NOMO-1 (cell line): ENCODE results near the gene HNRNPD.
A peak's percentile ranks its signal among the peaks of the same experiment; 100 is the strongest.
"Not testable (repeated sequence)": the region's sequence is repeated elsewhere in the genome, so short reads cannot be mapped to it uniquely, and the experiment has no call there.

Experiments used
- DNase-seq, 2 experiments: peaks; one replicate each; lab custom pipeline; 2025; ENCODE audit not compliant: unreplicated experiment in 2 of 2; lab: John Stamatoyannopoulos, UW

The HNRNPD gene

DNA sequence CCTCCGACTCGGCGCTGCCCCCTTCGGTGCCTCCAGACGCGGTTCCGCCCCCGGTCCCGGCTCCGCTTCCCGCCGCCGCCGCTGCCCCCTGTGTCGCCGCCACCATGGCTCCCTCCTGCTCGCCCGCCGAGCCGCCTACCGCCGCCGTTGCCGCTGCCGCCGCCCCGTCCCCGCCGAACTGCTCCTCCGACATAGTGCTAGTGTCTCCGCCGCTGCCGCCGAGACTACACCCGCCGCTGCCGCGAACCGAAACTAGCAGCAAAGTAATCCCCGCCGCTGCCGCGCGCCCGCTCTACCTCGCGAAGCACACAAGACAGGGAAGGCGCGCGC lies 340 bp downstream of the HNRNPD start:
- DNase-seq = no peak

DNA sequence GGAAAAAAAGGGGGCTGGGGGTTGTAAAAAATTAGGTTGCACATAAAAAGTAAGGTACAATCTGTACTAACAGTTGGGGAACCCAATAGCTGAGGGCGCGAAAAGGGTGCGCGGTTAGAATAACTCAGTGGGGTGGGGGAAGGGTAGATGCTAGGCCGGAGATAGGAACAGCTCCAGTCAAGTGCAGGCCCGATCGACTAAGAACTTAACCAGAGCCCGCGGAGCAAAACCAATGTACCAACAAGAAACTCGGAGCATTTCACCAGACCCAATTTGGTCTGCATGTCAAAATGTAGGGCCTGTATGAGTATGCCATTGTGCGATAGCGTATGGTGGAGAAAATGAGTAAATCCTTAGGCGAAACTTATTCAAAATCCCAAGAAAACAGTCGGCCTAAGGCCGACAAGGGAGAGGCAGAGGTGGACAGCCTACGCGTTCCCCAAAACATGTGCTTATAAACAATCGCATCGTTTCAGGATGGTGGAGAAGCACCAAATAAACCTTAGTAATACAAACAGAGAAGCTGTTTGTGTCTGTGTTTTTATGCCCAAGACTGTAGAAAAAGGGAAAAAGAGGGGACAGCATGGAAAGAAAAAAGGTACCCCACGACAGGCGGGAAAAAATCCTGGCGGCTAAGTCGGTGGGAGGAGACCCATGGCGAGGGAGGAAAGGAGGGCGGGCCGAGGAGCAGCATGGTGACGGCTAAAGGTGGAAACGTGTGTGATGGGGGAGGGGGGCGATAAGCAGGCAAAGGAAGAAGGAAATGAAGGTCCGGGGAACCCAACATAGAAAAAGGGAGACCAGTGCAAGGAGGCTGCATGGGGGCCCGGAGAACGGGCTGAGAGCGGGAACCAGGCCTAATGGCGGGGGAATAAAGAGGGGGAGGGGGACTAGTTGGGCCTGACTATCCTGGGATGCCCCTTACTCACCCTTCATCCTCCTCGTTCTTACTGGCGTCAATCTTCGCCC lies 990 bp downstream of the HNRNPD start:
- DNase-seq = peak; percentile 71 to 89

DNA sequence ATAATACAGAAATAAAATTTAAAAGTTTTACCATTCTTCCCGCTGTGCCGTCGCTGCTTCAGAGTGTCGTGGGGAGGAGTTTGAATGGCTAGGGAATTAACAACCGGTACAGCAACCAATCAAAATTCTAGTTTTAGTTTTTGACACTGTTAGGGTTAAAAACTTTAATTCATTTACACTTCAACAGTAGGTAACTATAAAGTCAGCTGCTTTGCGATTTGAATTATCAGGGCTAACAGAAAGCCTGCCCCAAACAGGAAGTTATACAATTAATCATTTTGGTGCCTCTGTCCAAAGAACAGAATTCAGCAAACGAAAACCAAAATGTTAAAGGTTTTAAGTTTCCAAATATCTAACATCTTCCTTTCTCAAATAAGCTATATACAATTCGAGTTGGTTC lies 2.3 kb downstream of the HNRNPD start:
- peak in 1 of 2 experiments; percentile 35 for DNase-seq

DNA sequence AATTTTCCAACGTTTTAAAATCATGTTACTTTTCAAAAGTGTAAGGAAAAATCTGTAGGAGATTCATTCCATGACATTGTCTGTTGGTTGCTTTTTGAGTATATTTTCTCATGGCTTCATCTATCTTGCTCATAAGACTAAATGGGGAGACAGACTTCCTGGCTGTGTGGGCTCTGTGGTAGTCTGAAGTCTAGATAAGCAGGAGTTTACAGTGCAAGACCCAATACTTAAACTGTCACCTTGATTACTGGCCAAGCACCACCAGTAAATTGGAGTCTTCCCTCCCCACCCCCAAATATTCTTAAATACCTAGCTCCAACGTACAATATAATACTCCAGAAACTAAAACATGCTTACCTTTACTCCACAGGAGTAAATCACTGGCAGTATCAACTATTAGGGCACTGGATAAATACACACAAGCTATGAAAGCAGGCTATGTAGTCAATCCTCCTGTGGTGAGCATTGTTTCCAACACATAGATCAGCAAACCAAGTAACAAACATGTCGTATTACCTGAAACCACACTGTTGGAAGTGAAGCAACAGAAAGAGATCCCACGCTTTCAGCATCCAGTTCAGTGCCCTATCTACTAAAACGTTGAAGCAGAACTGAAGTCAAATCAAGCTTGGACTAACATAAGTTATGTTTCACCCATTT lies 6.2 kb downstream of the HNRNPD start:
- no peak for DNase-seq

DNA sequence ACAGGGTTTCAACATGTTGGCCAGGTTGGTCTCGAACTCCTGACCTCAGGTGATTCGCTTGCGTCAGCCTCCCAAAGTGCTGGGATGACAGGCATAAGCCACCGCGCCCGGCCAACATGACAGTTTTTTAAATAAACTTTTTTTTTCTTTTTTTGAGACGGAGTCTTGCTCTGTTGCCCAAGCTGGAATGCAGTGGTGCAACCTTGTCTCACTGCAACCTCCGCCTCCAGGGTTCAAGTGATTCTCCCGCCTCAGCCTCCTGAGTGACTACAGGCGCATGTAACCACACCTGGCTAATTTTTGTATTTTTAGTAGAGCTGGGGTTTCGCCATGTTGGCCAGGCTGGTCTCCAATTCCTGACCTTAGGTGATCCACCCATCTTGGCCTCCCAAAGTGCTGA lies 7.4 kb downstream of the HNRNPD start:
- not testable (repeated sequence) for DNase-seq

DNA sequence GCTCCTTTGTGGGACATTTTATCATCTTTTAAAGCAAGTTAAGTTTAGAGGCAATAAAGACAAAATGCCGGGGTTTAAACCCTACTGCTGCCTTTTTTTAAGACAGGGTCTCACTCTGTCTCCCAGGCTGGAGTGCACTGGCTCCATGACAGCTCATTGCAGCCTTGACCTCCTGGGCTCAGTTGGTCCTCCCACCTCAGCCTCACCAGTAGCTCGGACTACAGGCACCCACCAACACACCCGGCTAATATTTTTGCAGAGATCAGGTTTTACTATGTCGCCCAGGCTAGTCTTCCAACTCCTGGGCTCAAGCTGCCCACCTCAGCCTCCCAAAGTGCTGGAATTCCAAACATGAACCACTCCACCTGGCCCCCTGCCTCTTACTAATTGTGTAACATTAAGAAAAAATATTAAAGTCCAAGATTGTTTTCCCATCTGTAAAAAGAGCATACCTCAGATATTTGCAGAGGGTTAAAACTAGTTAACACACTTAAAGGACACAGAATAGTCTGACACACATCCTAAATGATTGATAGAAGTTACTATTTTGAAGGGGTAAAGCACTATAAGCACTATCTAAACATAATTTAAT lies 9.8 kb downstream of the HNRNPD start:
- DNase-seq = no peak

DNA sequence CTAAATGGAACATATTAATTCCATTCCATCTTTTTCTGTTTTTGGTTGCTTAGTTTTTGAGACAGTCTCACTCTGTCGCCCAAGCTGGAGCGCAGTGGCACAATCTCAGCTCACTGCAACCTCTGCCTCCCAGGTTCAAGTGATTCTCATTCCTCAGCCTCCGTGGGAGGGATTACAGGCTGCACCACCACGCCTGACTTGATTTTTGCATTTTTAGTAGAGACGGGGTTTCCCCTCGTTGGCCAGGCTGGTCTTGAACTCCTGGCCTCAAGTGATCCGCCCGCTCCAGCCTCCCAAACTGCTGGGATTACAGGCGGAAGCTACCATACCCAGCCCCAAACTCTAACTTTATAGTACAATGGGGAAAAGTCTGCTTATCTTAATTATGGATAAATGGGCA lies 11.2 kb downstream of the HNRNPD start:
- no peak for DNase-seq

DNA sequence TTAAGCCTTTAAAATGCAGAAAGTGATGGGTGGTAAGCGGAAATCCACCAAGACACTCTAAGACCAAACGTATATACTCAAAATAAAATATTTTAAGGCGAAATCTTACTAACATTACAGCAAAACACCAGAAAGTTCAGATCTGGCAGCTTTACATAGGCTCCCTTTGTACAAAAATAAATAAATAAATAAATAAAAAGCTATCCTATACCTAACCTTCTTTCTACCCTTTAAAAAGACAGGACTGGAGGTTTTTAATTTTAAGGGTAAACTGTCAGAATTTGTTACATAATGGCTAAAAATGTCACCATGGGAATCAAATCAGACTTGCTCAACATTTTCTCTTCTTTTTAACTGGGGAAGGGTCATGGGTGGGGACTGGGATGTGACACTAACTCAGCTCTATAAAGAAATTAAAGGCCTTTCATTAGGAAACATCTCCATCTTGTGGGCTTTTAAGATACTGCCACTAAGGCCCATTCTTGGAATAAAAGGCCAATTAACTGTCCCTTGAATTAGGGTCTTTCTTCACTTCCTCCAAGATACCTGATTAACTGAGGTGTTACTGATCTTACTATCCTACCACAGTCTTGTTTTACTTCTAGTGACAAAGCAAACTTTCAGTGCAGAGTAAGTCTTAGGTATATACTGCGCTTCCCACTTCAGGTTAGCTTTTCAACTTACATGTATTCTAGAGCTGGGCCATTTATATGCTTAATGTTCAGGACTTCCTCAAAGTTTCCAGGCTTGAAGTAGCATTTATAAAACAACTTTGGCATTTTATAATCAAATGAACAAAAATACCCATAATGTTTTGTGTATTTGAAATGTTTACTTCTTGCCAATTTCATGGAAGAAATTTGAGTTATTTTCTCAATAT lies 13.3 kb downstream of the HNRNPD start:
- DNase-seq = peak in 1 of 2 experiments; percentile 66

DNA sequence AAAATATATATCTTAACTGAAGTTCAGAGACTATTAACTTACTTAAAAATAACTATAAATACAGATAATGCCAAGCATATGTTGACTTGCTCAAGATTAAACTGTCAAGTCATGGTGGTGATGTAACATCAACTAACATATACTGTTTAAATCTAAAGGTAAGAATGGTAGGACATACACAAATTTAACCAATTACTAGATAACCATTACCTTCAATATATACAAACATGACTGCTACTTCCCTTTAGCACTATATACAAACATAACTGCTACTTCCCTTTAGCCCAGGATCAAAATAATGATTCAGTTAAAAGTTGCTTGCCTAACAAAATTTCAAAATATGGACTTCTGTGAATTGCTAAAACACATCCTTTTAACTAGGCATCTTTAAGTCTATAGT lies 14.9 kb downstream of the HNRNPD start:
- peak; percentile 61 to 82 for DNase-seq

DNA sequence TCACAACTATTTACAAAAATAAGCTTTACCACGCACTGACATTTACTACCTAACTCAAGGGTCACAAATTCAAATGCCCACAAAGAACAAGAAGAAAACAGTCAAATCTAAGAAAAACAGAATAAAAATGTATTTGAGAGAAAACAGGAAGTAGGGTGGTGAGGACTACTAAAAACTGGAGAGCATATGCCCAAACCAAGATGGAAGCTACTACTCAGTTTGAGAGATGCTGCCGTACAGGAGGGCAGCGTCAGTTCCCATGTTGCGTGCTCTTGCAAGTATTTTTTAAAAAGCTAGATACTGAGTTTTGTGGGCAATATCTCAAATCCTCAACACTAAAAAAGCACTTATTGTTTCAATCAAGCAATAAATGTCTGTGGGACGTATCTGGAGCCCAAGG lies 16.2 kb downstream of the HNRNPD start:
- DNase-seq = no peak

DNA sequence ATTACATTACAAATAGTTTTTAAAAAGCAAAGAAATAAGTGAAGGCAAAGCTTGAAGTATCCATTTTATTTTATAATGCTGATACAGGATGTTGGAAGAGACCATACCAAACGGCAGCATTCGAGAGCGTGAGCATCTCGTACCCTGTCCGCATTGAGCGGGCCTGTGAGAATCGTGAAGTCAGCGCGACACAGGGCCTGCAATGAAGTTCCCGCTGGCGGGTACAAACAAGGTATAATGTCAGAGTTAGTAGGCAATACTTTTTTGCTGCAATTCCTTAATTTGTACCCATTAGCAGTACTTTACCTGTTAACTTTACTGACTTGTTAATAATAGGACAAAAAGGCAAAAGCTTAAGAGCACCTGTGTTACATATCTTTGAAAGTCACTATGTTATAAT lies 19.0 kb downstream of the HNRNPD start:
- no peak for DNase-seq

DNA sequence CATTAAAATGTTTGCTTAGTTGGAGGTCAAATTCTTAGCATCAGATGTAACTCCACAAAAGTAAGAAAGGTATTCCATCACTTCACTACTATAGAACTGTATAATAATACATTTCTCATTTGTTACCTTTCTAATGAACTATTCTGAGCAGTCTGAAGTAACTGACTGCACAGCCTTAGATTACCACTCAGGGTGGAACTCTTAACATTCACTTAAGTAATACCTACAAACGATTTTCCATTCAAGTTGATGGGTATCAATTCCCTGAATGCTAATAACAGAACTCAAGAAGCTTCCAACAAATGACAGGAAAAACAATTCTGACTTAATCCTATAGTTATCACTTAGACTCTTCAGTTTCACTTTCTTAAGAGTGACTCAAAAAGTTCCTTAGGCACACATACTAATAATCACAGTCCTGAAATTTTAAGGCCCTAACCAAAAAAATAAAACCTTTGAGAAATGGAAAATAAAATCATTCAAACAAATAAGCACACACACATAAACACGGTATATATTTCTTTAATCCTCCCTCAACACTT lies 20.9 kb downstream of the HNRNPD start:
- DNase-seq = no peak

DNA sequence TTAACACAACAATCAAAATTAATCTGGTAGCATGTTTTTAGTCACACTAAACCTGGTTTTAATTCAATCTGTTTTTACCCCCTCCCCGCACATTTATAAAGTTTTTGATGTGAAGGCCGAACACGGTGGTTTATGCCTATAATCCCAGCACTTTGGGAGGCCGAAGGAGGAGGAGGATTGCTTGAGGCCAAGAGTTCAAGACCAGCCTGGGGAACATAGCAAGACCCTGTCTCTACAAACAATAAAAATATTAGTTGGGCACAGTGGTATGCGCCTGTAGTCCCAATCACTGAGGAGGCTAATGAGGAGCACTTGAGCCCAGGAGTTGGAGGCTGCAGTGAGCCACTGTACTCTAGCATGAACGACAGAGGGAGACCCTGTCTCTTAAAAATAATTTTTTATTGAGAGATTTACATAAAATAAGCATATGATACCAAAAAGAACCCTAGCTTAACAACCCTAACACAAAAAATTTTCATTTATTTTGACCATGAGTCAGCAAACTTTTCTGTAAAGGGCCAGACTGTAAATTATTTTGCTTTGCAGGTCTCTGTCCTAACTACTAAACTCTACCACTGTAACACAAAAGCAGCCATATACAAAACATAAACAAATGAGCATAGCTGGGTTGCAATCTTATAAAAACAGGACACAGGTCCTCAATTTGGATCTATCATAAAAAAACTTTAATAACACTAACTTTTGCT lies 21.5 kb downstream of the HNRNPD start:
- DNase-seq = no peak

DNA sequence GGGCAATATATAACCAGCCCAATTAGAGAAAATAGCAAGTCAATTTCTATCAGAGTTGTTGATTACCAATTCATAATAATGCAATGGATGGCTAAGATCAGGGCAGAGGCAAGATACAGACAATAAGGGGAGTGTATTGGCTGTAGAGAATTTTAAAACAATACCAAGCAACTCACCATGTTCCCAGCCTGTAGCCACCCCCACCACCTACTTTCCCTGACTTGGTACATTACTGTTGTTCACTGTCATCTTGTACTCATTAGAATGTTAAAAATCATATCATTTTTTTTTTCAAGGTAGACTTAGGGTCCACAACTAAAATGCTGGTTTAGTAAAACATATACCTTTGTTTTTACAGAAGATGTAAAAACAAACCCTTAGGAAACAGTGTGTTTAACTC lies 27.7 kb downstream of the HNRNPD start:
- DNase-seq = no peak

DNA sequence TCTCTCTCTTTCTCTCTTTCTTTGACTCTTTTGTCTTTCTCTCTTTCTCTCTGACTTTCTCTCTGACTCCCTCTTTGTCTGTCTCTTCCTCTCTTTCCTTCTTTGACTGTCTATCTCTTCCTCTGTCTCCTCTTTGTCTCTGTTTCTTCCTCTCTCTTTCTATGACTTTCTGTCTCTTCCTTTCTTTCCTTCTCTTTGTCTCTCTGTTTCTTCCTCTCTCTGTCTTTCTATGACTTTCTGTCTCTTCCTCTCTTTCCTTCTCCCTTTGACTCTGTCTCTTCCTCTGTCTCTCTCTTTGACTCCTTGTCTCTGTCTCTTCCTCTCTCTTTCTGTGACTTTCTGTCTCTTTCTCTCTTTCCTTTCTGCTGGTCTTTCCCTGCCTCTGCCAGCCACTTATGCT lies 38.7 kb downstream of the HNRNPD start:
- DNase-seq = no peak

DNA sequence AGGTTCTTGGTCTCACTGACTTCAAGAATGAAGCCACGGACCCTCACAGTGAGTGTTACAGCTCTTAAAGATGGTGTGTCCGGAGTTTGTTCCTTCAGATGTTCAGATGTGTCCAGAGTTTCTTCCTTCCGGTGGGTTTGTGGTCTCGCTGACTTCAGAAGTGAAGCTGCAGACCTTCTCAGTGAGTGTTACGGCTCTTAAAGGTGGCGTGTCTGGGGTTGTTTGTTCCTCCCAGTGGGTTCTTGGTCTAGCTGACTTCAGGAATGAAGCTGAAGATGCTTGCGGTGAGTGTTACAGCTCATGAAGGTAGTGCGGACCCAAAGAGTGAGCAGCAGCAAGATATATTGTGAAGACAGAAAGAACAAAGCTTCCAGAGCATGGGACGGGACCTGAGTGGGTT lies 40.1 kb downstream of the HNRNPD start:
- DNase-seq = not testable (repeated sequence)

DNA sequence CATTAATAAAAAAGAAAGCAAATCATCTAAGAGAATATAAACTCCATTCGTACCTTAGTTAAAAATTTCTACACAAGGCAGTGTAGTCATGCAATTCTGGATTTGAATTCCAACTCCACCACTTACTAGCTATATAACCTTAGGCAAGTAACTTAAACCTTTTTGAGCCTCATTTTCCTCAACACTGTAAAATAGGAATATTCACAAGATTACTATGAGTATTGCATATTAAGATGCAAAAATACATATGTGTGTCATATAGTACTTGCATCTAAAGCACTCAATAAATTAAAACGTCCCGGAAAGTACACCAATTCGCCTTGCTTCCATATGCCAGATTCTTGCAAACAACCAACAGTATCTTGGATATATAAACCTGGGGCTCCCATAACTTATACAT lies 42.0 kb downstream of the HNRNPD start:
- no peak for DNase-seq

DNA sequence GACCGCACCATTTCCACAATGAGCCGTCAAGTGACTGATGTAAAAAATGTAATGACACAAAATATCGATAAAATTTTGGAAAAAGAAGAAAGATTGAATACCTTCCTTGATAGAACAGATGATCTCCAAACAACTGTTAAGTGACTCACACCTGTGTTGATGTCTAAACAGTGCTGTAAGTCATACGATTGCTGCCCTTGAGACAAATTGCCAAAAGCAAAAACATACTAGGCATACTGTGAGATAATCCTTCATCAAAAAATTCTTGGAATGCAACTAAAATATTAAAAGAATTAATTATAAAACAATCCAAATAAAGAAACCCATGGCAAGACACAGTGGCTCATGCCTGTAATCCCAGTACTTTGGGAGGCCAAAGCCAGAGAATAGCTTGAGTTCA lies 53.4 kb downstream of the HNRNPD start:
- DNase-seq = no peak

DNA sequence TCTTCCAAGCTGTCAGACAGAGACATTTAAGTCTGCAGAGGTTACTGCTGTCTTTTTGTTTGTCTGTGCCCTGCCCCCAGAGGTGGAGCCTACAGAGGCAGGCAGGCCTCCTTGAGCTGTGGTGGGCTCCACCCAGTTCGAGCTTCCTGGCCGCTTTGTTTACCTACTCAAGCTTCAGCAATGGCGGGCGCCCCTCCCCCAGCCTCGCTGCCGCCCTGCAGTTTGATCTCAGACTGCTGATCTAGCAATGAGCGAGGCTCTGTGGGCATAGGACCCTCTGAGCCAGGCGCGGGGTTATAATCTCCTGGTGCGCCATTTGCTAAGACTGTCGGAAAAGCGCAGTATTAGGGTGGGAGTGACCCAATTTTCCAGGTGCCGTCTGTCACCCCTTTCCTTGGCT lies 70.7 kb downstream of the HNRNPD start:
- DNase-seq = not testable (repeated sequence)
